MM.1S (cell line): ENCODE results near the gene GLP1R.

Source experiments
- DNase-seq: peaks from one replicate; pipeline ENCODE4 v3.0.0-alpha.2; 2015
- H2AFZ ChIP-seq: fragments of 300-600 bp; sonication (generic); 2 replicates; pipeline ENCODE4 v1.6.0; 2016; ENCODE audit warnings: antibody characterized with exemption, low read length
- H3F3A ChIP-seq: fragments of 300-600 bp; sonication (generic); 2 replicates; pipeline ENCODE4 v1.6.1; 2016; ENCODE audit warnings: mild to moderate bottlenecking, antibody characterized with exemption, low read length, moderate library complexity, mixed read lengths; ENCODE audit not compliant: insufficient read depth
- H3K27ac ChIP-seq: fragments of 300-600 bp; sonication (generic); 2 replicates; pipeline ENCODE4 v1.5.1; 2016; ENCODE audit warnings: mild to moderate bottlenecking, low read length
- H3K27me3 ChIP-seq: fragments of 300-600 bp; sonication (generic); replicated peaks from 2 replicates; pipeline ENCODE4 v1.6.0; 2016; ENCODE audit warnings: low read length; ENCODE audit not compliant: insufficient read depth
- H3K36me3 ChIP-seq: fragments of 300-600 bp; sonication (generic); replicated peaks from 2 replicates; pipeline ENCODE4 v1.6.1; 2016; ENCODE audit warnings: mild to moderate bottlenecking, low read length, mixed read lengths; ENCODE audit not compliant: insufficient read depth
- H3K4me1 ChIP-seq: fragments of 300-600 bp; sonication (generic); 2 replicates; pipeline ENCODE4 v1.6.1; 2016; ENCODE audit warnings: low read length, mixed read lengths
- H3K4me2 ChIP-seq: fragments of 300-600 bp; sonication (generic); 2 replicates; pipeline ENCODE4 v1.6.0; 2016; ENCODE audit warnings: low read depth, low read length
- H3K4me3 ChIP-seq: fragments of 300-600 bp; sonication (generic); 2 replicates; pipeline ENCODE4 v1.5.1; 2016; ENCODE audit warnings: low read length, mixed read lengths
- H3K79me2 ChIP-seq: fragments of 300-600 bp; sonication (generic); 2 replicates; pipeline ENCODE4 v1.6.1; 2016; ENCODE audit warnings: mixed run types, low read length, mixed read lengths
- H3K9ac ChIP-seq: fragments of 300-600 bp; sonication (generic); 2 replicates; pipeline ENCODE4 v1.6.1; 2016; ENCODE audit warnings: low read length, mixed read lengths
- H3K9me2 ChIP-seq: fragments of 300-600 bp; sonication (generic); replicated peaks from 2 replicates; pipeline ENCODE4 v1.6.1; 2016; ENCODE audit warnings: mild to moderate bottlenecking, low read length, mixed read lengths; ENCODE audit not compliant: insufficient read depth
- H3K9me3 ChIP-seq: fragments of 300-600 bp; sonication (generic); replicated peaks from 2 replicates; pipeline ENCODE4 v1.6.1; 2016; ENCODE audit warnings: mild to moderate bottlenecking, low read length, mixed read lengths; ENCODE audit not compliant: insufficient read depth
- H4K20me1 ChIP-seq: fragments of 300-600 bp; sonication (generic); 2 replicates; pipeline ENCODE4 v1.6.1; 2016; ENCODE audit warnings: mild to moderate bottlenecking, low read length, moderate library complexity, mixed read lengths; ENCODE audit not compliant: insufficient read depth
- EZH2 ChIP-seq: fragments of 300-600 bp; sonication (generic); optimal IDR thresholded peaks from 2 replicates; pipeline ENCODE3; 2017; ENCODE audit warnings: low read depth, mild to moderate bottlenecking, antibody characterized with exemption, low read length, mixed read lengths
- EZH2phosphoT487 ChIP-seq: fragments of 300-600 bp; sonication (generic); IDR thresholded peaks from 2 replicates; pipeline ENCODE4 v1.6.1; 2018; ENCODE audit warnings: antibody characterized with exemption, low read length
- TF ChIP-seq, protein P1 (sequence below): fragments of 300-600 bp; sonication (generic); IDR thresholded peaks from 2 replicates; pipeline ENCODE4 v1.5.1; 2016; ENCODE audit warnings: antibody characterized with exemption, low read length, mixed read lengths

The GLP1R gene

DNA sequence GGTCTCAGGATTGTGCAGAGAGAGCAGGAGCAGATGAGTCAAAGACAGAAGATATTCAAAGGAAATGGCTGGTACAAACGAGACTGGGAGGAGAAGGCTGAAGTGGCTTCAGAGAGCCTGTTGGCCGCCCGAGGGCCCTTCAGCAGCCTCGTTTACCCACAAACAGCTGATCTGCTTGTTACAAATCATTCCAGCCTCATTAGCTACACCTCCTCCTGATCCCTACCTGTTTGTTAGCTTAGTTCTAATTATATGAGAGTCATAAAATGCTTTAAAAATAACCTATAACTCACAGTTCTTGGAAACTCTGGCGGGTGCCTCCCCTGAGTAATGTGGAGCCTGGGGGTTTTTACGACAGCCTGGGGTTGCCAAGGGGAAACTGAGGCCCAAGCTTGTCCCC lies 12.6 kb downstream of the GLP1R start:
- Histone ChIP-seq H3K9me3 (no peaks in the 10 kb centered on the region), H3F3A (no peaks in the 10 kb centered on the region), H3K79me2 (no peaks in the 10 kb centered on the region), H2AFZ (no peak overlapping the region), H3K9me2 (no peaks in the 10 kb centered on the region), H3K4me2 (no peak overlapping the region), H3K36me3 (no peaks in the 10 kb centered on the region), H4K20me1 (no peaks in the 10 kb centered on the region), H3K4me1 (no peaks in the 10 kb centered on the region), H3K27ac (no peak overlapping the region), H3K4me3 (no peak overlapping the region), H3K27me3 (no peaks in the 10 kb centered on the region), H3K9ac (no peak overlapping the region)
- TF ChIP-seq, protein P1, sequence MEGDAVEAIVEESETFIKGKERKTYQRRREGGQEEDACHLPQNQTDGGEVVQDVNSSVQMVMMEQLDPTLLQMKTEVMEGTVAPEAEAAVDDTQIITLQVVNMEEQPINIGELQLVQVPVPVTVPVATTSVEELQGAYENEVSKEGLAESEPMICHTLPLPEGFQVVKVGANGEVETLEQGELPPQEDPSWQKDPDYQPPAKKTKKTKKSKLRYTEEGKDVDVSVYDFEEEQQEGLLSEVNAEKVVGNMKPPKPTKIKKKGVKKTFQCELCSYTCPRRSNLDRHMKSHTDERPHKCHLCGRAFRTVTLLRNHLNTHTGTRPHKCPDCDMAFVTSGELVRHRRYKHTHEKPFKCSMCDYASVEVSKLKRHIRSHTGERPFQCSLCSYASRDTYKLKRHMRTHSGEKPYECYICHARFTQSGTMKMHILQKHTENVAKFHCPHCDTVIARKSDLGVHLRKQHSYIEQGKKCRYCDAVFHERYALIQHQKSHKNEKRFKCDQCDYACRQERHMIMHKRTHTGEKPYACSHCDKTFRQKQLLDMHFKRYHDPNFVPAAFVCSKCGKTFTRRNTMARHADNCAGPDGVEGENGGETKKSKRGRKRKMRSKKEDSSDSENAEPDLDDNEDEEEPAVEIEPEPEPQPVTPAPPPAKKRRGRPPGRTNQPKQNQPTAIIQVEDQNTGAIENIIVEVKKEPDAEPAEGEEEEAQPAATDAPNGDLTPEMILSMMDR: no peak
- TF ChIP-seq EZH2phosphoT487 (no peak), EZH2 (no peak)
- no peak for DNase-seq

DNA sequence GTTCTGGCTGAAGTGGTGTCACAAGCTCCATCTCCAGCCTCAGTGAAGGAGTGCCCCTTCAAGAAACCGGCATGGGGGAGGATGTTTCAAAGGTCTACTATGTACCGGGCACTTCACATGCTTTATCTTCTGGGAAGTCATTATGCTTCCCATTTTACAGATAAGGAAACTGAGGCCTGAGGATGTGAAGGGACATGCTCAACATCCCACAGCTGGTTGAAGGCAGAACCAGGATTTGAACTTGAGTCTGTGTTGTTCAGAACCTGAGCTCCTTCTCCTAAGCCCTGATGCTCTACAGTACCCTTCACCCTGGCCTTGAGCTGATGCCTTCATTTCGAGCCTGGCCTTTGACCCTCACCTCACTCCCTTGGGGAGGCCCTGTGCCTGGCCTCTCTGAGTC lies 13.0 kb downstream of the GLP1R start:
- Histone ChIP-seq H3K4me2 (no peak overlapping the region), H3K36me3 (no peaks in the 10 kb centered on the region), H2AFZ (no peak overlapping the region), H3K27me3 (no peaks in the 10 kb centered on the region), H3F3A (no peaks in the 10 kb centered on the region), H3K4me1 (no peaks in the 10 kb centered on the region), H3K79me2 (no peaks in the 10 kb centered on the region), H3K9me2 (no peaks in the 10 kb centered on the region), H3K27ac (no peak overlapping the region), H3K9me3 (no peaks in the 10 kb centered on the region), H3K4me3 (no peak overlapping the region), H3K9ac (no peak overlapping the region), H4K20me1 (no peaks in the 10 kb centered on the region)
- DNase-seq: no peak
- no peak for TF ChIP-seq EZH2
- TF ChIP-seq EZH2phosphoT487: no peak
- TF ChIP-seq, protein P1: no peak

DNA sequence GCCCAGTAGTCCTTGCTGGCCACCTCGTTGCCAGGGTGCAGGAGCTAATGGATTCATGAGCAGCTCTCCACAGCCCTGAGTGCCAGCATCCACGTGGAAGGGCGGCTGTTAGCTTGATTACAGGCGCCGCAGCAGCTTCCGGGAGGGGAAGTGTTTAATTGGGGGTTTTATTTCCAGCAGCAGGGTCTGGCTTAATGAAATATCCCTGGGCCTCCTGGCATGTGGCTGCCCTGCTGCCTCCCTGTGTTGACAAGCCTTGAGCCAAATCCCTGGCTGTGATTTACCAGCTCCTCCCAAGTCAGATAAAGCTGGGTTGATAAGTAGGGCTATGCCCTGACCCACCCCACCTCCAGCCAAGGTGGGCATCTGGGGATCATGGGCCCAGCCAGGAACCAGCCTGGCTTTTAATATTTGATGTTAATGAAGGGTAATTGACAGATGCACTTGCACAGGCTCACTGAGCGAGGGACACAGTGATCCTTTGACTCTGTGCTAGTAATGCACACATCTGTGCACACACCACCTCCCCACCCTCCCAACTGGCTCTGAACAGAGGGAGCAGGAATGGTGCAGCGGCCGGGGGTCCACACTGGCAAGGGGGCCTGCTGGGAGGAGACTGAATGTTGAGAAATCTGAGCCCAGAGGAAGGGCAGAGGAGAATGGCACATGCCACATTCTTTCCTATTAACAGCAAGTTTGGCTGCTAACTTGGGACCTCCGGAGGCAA lies 13.6 kb downstream of the GLP1R start:
- no peak for DNase-seq
- no peaks in the 10 kb centered on the region for H3K79me2 ChIP-seq
- H3K27me3 ChIP-seq: no peaks in the 10 kb centered on the region
- H3K9me2 ChIP-seq: no peaks in the 10 kb centered on the region
- no peak overlapping the region for H3K27ac ChIP-seq
- no peaks in the 10 kb centered on the region for H3K9me3 ChIP-seq
- no peak overlapping the region for H3K9ac ChIP-seq
- no peaks in the 10 kb centered on the region for H3K36me3 ChIP-seq
- no peak overlapping the region for H2AFZ ChIP-seq
- H3K4me2 ChIP-seq: no peak overlapping the region
- no peaks in the 10 kb centered on the region for H4K20me1 ChIP-seq
- H3F3A ChIP-seq: no peaks in the 10 kb centered on the region
- H3K4me1 ChIP-seq: no peaks in the 10 kb centered on the region
- H3K4me3 ChIP-seq: no peak overlapping the region
- TF ChIP-seq EZH2 (no peak), EZH2phosphoT487 (no peak)
- TF ChIP-seq, protein P1: no peak
